GM12892 (cell line): ENCODE data around the gene HCN2.
"Not testable (repeated sequence)": the region's sequence is repeated elsewhere in the genome, so short reads cannot be mapped to it uniquely, and the experiment has no call there.

ENCODE experiments used
- POLR2A ChIP-seq: IDR thresholded peaks from 2 replicates; pipeline ENCODE4 v1.6.1; 2011; ENCODE audit warnings: low read depth, low read length, control low read depth
- POLR2AphosphoS5 ChIP-seq: IDR thresholded peaks from 2 replicates; pipeline ENCODE4 v1.6.1; 2011; ENCODE audit warnings: low read depth, low read length, control low read depth

- TF ChIP-seq POLR2A, POLR2AphosphoS5: not testable (repeated sequence)
Measured at GRCh38 chr19:605061-605971, 15.6 kb downstream of the HCN2 start.
